22Rv1 (cell line): ENCODE measurements around the gene GCNT2.

Experiments used
- CTCF ChIP-seq: fragments of 450-650 bp; IDR thresholded peaks from 2 replicates; pipeline ENCODE4 v1.5.1; 2017; ENCODE audit warnings: mild to moderate bottlenecking
- ZFX ChIP-seq: fragments of 450-650 bp; IDR thresholded peaks from 2 replicates; pipeline ENCODE4 v1.6.1; 2017; ENCODE audit warnings: antibody characterized with exemption, borderline replicate concordance

- TF ChIP-seq CTCF = no peak
- no peak for TF ChIP-seq ZFX
These were observed 22.3 kb downstream of the GCNT2 start for GRCh38 chr6:10543488-10543887.
